Subcutaneous adipose tissue (tissue), 4 donors: ENCODE measurements around the gene ACACB. TPM values are rescaled to one million over a fixed set of nuclear protein-coding genes. Genes with fewer than 3 reads are reported as not detected.

Experiments used
- total RNA-seq, 4 donors: library from RNA; depleted of rRNA; stranded (reverse); fragments of >200 nt; gene quantifications; one replicate each; pipeline ENCODE4 v1.1.0, GENCODE V29; 2016
- TF ChIP-seq, protein P1 (sequence below): fragments of 450-650 bp; IDR thresholded peaks from one replicate; pipeline ENCODE4 v1.5.1; 2016; ENCODE audit warnings: low read depth, mild to moderate bottlenecking, control low read depth, antibody characterized with exemption, moderate library complexity

ACACB gene
- total RNA-seq, 4 donors from 2014 or later: 798 to 3,288 (median 1,277) TPM

- TF ChIP-seq, protein P1, sequence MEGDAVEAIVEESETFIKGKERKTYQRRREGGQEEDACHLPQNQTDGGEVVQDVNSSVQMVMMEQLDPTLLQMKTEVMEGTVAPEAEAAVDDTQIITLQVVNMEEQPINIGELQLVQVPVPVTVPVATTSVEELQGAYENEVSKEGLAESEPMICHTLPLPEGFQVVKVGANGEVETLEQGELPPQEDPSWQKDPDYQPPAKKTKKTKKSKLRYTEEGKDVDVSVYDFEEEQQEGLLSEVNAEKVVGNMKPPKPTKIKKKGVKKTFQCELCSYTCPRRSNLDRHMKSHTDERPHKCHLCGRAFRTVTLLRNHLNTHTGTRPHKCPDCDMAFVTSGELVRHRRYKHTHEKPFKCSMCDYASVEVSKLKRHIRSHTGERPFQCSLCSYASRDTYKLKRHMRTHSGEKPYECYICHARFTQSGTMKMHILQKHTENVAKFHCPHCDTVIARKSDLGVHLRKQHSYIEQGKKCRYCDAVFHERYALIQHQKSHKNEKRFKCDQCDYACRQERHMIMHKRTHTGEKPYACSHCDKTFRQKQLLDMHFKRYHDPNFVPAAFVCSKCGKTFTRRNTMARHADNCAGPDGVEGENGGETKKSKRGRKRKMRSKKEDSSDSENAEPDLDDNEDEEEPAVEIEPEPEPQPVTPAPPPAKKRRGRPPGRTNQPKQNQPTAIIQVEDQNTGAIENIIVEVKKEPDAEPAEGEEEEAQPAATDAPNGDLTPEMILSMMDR: no peak
These were observed 77.5 kb downstream of the ACACB start for GRCh38 chr12:109193896-109194295.

GRCh38 chr12:109196332-109196731 lies 79.9 kb downstream of the ACACB start:
- TF ChIP-seq, protein P1: no peak

DNA sequence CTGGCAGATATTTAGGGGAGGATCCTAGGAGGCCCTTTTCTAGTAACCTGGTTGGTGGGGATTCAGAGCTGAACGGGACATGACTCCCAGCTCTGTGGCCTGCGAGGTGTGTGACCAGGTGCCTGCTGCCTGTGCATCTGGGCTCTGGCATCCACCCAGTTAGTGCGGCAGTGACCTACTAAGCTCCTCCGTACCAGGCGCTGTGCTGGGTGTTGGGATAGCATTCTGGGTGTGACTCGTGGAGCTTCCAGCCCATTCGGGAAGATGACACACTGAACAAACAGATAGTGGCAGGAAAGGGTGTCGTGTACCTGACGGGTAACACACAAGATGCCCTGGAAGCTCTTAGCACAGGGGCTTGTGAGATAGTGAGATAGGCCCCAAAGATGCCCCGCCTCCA lies 80.9 kb downstream of the ACACB start:
- TF ChIP-seq, protein P1: no peak

DNA sequence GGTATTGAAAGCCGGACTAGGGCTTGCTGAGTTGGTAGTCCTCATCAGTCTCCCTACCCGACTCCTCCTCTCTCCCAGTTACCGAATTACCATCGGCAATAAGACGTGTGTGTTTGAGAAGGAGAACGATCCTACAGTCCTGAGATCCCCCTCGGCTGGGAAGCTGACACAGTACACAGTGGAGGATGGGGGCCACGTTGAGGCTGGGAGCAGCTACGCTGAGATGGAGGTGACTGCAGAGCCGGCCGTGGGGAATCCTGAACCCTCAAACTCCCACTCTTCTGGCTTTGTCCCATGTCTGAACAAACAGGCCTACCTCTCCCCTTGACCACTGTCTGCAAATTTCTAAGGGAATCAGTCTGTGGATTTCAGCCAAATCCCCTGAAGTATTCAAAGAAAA lies 82.9 kb downstream of the ACACB start:
- TF ChIP-seq, protein P1: no peak

DNA sequence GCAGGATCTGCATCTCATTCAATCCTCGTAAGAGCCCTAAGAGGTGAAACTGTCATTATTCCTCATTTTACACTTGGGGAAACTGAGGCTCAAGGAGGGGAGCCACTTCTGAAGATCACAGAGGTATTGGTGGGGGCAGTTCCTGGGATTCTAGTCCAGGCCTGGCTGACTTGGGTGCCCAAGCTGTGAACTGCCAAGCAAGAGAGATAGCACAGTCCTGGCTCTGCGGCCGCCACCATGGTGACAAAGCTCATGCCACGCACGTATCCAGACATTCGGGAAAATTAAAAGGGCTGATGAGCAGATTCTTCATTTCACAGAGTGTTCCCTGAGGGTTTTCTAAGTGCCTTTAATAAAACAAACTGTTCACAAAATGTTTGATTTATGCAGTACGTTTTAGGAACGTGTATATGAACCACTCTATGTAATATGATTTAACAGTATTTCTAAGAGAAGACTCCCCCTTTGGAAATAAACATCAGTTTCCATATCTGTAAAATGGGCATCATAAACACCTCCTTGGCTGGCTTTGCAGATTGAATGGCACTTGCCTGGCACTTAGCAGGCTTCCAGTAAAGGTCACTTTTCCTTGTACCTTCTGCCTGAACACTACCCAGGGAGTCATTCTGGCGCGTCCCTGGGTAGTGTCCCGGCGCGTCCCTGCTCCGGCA lies 84.6 kb downstream of the ACACB start:
- TF ChIP-seq, protein P1: no peak

DNA sequence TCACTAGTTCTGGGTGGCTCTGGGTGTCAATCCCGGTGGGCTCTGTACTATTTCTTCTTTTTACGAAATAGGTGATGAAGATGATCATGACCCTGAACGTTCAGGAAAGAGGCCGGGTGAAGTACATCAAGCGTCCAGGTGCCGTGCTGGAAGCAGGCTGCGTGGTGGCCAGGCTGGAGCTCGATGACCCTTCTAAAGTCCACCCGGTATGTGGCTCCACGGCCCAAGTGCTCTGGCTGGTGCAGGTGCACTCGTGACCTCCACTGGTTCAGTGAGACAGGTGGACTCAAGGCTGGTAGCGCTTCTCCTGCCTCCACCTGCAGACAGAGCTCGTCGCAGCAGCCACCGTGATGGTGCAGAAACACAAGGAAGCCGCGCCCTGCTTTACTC lies 85.1 kb downstream of the ACACB start:
- TF ChIP-seq, protein P1: no peak

DNA sequence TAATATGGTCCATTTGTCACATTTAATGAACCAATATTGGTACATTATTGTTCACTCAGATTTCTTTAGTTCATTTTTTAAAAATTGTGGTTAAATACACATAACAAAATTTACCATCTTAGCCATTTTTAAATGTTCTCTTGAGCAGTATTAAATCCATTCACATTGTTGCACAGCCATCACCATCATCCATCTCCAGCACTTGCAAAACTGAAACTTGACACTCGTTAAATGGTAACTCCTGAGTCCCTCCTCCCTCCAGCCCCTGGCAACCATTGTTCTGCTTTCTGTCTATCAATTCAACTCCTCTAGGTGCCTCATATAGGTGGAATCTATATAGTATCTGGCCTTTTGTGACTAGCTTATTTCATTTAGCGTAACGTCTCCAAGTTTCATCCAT lies 86.4 kb downstream of the ACACB start:
- TF ChIP-seq, protein P1: no peak
